GM19099 (cell line): ENCODE results near the gene TECTB.

Experiments
- POLR2A ChIP-seq: IDR thresholded peaks from 3 replicates; pipeline ENCODE4 v1.6.1; 2011; ENCODE audit warnings: low read depth; ENCODE audit not compliant: insufficient read length; ENCODE audit errors: extremely low read depth

TECTB gene

GRCh38 chr10:112260831-112261230 lies 22.4 kb upstream of the TECTB start:
- no peak for TF ChIP-seq POLR2A

- no peak for TF ChIP-seq POLR2A
These were observed 21.8 kb upstream of the TECTB start for GRCh38 chr10:112261281-112261822.

- TF ChIP-seq POLR2A, result no peak
These were observed 20.7 kb upstream of the TECTB start for GRCh38 chr10:112262546-112262945.

GRCh38 chr10:112265745-112266144 lies 17.5 kb upstream of the TECTB start:
- TF ChIP-seq POLR2A, result no peak

GRCh38 chr10:112269266-112269665 lies 13.9 kb upstream of the TECTB start:
- TF ChIP-seq POLR2A, result no peak

DNA sequence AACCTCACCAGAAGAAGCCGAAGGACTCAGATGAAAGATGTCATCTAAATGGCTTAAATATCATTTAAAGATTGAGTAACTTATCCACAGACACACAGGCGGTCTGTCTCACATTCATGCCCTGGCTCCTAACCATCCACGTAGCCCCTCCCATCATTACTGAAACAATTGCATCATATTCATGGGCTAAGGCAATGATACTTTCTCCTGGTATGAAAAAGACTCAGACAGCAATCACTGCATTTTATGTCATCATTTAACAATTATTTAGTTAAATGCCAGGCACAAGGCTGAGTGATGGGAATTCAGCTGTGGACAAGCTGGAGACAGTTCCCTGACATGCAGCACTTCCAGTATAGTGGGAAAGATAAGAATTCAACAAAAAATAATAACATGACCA lies 11.2 kb upstream of the TECTB start:
- no peak for TF ChIP-seq POLR2A

DNA sequence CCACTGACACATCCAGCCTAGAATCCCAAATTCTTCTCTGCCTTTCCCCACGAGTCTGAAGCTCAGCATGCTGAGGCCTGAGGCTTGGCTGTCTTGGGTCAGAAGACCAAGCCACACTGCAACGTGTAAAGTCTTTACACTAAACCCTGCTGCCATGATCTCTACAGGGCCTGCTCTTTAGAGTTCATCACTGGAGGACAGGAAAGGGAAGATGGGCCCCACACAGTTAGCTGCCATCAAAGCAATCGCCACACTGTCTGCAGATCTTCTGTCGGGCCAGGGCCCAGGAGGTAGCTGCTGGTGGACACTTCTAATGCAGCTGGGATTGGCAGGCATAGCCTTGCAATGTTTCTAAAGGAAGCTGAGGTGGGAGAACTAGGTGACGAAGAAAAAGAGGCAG lies 8.4 kb upstream of the TECTB start:
- TF ChIP-seq POLR2A, result no peak

DNA sequence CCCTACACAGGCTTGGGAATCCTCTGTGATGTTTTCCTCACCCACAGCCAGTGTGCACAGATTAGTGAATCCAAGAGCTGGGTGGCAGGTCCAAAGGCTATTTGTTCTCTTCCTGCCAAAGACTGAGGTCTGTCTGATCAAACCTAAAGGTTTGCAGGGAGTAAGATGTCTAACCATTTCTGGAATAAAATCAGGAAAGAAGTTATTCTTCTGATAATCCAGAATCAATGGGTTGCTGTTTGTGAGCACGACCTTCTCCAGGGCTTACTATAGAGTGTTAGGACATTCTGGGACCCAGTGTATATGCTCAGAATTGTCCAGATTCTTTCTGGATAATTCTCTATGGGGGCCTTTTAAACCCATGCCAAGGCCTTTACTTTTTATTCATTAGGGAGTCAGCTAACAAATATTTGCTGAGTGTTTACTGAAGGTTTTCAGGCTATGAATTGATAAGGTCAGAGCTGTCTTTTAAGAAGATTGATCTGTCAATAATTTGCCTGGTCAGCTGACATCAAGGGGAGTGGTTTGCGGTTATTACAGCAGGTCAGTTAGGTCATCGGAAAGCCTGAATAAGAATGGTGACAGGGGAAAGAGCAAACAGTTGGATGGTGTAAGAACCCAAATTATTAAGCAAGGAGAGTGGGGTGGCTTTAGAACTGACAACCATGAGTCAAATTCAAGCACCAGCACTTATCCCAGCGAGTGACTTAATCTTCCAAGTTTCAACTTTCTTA lies 7.5 kb upstream of the TECTB start:
- TF ChIP-seq POLR2A, result no peak

DNA sequence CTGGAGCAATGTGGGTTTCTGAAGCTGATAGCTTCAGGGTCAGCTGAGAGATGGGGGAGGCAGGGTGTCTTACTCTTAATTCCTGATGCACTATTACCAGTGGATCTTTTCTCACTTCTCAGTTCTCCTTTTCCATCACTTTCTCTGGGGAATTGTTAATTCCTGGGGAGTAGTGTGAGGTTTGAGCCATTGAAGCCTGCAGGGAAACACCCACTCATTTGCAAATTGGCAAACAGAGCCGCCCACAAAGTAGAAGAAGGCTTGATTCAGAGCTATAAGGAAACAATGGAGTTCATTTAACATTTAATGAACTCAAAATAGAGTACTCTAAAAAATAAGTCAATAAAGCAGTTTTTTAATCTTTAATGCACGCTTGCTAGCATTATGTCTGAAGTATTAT lies 4.3 kb upstream of the TECTB start:
- TF ChIP-seq POLR2A, result no peak

DNA sequence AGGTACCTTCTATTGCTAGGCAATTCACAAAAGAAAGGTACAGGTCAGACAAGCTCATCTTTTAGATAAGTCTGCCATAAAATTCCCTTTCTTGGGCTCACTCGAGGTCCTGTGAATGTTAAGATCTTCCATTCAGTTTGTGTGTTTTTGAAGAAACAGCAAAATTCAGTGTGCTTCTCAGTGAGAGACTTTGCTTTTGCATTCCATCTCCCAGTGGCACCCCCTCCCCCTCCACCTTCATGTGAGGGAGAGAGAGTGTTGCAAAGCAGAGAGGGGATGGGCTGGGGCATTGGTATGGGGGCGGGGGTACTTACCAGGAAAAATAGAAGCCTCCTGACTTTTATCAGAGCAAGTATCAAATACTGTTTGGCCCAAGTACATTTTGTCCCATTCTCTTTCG lies 3.8 kb upstream of the TECTB start:
- no peak for TF ChIP-seq POLR2A

DNA sequence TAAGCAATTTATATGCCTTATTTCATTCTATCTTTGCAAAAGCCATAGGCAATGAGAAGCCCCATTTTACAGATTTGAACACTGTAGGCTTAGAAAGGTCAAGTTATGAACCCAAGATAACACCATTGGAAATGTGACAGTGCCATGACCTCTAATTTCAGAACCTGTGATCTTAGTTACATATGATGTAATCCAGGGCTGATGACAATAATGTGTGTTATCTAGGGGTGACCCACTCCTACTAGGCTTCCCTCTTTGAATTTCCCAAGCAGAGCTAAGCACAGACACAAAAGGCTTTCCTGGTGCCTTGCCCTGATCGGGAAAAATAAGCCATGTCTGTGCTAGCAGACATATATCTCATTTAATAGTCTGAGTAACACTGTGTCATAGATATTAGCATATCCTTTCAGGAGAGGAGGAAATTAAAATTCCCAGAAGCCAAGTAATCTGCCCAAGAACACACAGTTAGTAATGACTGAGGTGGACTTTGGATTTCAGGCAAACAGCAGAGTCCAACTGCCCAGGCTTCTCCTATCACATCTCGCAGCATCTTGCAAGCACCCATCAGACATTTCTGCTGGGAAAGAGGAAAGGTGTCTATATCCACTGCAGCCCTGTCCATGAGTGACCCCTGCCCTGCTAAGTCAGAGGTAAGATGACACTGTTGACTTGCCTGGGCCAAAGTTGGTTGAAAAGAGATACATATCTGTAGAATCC lies 2.8 kb upstream of the TECTB start:
- no peak for TF ChIP-seq POLR2A

DNA sequence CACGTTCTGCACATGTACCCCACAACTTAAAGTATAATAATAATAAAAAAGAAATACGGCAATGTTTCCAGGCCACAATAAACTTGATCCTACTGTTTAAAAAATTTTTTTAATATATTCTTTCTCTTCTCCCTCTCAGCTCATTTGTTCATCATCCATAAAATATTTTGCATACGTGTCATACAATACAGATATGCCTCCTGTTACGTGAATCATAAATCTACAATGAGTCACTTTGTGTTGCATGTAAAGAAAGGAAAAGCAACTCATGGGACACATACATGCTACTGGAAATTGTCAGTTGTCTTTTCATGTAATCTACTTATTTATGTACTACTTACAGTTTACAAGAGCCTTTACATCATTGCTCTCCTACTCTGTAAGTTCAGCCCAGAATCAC lies 1.1 kb upstream of the TECTB start:
- no peak for TF ChIP-seq POLR2A

DNA sequence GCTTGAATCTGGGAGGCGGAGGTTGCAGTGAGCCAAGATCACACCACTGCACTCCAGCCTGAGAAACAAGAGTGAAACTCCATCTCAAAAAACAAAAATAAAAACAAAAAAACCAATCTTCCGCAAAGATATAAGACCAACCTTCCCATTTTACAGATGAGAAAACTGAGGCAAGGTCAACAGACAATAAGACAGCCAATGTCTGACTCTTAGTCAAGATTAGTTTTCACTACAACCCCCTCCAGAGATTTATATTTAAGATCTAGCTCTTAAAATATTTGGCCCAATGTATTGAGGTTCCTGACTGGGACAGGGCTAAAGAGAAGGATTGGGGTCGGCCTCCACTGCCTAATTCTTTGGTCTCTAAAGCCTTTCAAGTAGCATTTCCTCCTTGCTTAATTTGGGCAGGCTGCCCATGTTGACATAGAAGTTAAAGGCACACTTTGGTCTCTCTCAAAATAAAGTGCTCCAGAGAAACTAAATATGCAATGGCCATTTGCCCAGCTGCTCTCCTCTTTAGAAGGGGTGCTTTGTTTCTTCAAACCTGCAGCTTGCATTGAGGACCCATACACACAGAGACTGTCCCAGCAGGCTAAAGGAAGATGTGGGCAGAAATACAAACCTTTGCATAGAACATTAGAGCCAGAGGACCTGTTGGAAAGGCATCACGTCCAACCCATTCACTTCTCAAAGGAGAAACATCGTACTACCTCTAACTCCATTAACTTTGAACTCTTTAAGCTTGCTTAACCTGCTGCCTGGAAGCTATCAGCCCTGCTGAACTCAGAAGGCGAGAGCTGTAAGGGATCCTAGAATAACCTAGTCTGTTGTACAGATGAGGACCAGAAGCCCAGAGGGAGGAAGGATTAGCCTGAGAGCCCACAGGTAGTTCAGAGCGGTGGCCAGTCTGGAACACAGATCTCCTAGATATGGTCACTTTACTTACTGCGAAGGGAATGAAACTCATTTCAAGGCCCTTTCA lies 3.9 kb downstream of the TECTB start:
- no peak for TF ChIP-seq POLR2A

DNA sequence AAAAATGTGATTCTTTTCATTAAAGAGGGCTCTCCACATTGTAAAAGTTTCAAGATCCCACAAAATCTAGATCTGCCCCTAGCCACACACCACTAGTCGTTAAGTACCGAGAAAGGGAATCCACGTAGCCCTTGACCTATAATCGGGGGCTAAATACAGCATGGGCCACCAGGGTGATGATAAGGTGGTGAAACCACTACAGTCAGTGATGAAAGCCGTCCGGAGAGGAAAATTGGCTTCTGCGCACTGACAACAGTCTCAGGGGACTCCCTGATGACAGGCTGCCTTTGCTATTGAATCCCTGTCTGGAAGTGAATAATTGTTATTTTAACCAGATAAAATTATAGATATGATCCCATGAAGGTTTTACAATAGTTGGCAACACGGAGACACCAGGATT lies 4.6 kb downstream of the TECTB start:
- no peak for TF ChIP-seq POLR2A

DNA sequence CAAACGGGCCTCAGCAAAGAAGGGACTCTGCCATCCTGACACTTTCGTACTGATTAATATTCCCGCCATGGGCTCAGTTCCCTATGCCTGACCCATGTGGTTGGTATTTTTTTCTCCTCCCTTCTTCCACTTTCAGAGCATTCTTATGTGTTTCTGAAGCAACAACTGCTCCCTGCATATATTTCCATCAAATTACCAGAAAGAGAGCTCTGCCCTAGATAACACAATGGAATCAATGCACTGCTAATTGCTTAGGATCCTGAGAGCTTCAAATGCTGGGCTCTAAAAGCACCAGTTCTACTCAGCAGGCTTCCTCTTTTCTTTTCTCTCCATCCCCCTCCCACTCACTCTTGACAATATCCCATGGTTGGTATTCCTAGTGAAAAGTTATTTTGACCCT lies 5.3 kb downstream of the TECTB start:
- no peak for TF ChIP-seq POLR2A

DNA sequence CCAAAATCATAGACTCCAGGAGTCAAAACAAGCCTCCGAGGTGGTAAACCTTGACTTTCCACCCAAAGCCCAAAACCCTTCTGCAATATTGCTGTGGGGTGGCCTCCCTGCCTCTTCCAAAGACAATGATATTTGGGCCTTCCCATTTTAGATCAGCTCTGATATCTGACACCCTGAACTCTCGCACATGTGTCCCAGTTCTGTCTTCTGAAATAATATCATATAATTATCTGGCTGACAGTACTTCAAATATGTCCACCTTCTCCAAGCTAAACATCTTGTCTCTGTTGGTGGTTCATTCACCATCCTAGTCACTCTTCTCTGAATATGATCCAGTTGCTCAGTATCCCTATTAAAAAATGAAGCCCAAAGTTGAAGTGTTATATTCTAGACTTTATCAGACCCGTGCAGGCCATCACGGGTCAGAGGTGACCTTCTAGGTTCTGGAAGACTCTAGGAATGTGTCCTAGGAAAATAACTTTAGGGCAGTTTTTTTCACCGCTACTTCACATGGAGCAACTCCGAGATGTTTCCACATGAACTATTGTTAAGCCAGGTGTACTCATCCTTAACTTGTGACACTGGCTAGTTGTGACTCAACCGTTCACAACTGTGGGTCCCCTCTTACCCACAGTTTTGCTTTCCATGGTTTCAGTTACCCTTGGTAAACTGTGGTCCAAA lies 6.3 kb downstream of the TECTB start:
- no peak for TF ChIP-seq POLR2A

GRCh38 chr10:112290054-112290373 lies 6.8 kb downstream of the TECTB start:
- no peak for TF ChIP-seq POLR2A
